VCaP (cell line): Measurements from ENCODE around the gene ERC2.

Source experiments
- H3K27ac ChIP-seq: fragments of 450-650 bp; 2 replicates; pipeline ENCODE4 v1.5.1; 2017
- CTCF ChIP-seq: fragments of 450-650 bp; conservative IDR thresholded peaks from 2 replicates; pipeline ENCODE4 v1.5.1; 2017; ENCODE audit warnings: mild to moderate bottlenecking, moderate library complexity

The ERC2 gene

DNA sequence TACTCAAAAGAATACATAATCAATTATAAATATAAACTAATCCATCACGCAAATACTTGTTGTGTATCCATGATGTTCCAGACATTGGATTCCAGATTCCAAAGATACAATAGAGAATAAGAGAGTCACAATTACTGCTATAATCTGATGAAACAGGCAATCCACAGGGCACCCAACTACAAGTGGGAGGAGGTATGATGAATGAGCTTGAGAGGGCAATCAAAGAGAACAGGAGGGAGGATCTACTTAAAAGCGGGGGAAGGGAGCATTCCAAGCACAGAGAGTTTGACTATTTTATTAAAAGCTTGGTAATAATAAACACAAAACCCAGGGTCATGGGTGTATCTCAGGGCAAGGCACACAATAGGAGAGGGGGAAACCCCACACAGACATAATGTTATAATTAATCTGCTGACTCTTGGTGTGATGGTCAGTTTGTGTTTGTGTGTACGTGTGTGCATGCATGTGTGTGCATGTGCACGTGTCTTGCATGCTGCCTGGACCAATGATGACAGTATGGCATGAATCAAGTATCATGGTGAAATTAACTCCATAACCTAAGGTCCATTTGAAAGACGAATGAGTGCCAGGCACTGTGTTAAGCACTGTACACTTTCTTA lies 655.8 kb downstream of the ERC2 start:
- no peak for TF ChIP-seq CTCF
- H3K27ac ChIP-seq: no peak overlapping the region

DNA sequence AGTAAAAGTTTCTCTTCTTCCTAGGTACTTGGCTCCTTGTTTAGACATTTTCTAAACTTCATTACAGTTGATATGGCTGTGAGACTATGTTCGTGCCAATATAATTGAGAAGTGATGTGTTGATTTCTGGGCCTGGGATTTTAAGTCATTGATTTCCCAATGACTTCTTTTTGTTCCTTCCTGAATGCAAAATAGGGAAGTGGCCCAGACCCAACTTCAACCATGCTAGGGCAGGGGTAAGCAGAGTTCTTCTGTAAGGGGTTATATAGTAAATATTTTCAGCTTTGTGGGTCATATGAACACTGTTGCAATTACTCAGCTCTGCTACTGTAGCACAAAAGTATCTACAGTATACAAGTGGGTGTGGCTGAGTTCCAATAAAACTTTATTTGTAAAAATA lies 661.1 kb downstream of the ERC2 start:
- no peak overlapping the region for H3K27ac ChIP-seq
- TF ChIP-seq CTCF: no peak

DNA sequence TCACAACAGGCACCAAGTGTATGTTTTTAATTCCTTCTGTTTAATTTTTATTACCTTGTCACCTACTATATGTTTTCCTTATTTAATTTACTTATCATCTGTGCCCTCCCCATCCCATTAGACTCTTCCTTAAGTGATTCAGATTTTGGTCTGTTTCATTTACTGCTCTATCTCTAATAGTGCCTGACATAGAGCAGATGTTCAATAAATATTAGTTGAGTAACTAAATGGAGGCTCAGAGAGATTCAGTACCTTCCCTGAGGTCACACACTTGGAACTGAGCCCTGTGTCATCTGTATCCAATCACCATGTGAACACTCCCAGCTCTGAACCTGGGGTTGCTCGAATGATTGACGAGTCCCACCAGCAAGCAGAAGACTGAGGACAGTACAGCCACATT lies 663.1 kb downstream of the ERC2 start:
- no peak for TF ChIP-seq CTCF
- no peak overlapping the region for H3K27ac ChIP-seq

DNA sequence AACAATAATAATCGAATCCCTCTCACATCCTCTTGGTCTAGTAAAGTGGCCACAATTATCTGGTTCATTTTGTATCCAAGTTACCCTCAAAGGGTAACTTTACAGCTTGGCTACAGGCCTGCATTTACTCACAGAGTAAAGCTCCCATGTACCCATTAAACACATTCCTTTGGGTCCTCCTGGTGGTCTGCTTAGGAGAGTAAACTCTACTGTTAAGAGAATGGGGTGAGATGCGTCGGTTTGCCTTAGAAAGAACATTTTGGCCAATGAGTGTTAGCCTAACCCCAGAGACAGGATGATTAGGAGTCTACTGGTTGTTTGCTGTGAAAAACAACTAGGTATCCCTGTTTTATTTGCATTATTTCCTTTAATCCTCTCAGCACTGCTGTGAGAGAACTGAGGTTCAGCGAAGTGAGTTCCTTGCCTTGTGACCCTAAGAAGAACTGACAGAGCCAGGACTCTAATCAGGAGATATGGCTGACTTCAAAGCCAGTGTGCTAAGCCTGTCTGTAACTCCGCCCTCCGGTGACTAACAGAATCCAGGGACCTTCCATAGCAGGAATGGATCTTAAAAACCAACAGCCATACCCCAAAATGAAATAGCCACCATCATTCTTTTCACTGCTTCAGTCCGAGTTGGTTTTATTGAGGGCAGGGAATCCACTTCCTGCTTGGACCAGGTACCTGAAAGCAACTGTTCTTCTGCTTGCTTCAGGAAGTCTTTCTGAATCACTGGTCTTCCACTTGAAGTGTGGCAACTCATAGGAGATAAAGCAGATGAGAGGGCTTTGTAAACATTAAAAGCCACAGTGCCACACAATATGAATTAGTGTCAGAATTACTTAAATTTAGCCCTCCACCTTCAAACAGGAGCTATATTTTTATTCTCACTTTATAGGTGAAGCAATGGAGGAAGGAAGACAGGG lies 663.8 kb downstream of the ERC2 start:
- no peak for TF ChIP-seq CTCF

GRCh38 chr3:55802816-55803215 lies 665.5 kb downstream of the ERC2 start:
- no peak overlapping the region for H3K27ac ChIP-seq
- no peak for TF ChIP-seq CTCF

More for the DNA sequence above, 663.8 kb downstream of the ERC2 start:
- no peak overlapping the region for H3K27ac ChIP-seq

GRCh38 chr3:55801676-55802075 lies 666.6 kb downstream of the ERC2 start:
- no peak for TF ChIP-seq CTCF
- H3K27ac ChIP-seq: no peak overlapping the region

DNA sequence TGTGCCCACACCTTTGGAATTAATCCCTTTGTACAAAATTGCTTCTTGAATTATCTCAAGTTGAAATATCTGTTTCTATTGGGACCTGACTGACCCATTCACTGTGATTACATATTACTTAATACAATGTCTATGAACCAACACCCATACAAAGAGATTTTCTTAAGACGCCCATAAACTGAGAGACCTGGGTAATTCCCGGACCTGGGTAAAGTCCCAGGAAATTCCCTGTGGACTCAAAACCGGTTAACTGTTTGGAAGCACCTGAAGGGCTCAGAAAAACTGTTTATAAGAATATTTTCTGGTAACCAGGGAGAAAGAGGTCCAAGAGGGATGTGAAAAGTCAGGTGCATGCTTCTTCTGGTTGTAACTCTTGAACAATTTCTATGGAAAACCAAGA lies 667.2 kb downstream of the ERC2 start:
- no peak overlapping the region for H3K27ac ChIP-seq
- TF ChIP-seq CTCF: no peak
